Measurements from ENCODE around the gene ARR3. TPM values are rescaled to one million over a fixed set of nuclear protein-coding genes. Genes with fewer than 3 reads are reported as not detected.
"Not testable (repeated sequence)": the region's sequence is repeated elsewhere in the genome, so short reads cannot be mapped to it uniquely, and the experiment has no call there.

ARR3 gene
- total and polyA plus RNA-seq, 7 donors, result not detected

DNA sequence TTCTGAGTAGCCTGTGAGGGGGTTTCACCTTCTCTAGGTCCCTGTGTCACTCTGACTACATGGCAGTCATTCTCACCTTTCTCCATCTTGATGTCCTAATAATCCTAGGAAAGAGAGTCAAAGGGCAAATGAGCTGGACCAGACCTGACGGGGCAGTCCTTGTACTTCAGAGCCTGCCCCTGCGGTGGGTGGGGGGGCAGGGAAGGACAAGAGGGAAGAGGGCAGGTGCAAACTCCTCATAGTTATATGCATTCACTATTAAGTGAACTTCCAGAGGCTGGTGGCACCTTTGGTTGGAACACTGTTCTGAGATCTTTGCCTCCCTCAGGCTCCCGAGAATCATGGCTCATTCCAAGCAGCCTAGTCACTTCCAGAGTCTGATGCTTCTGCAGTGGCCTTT lies 33.8 kb upstream of the ARR3 start, which contains the start of gene AWAT1:
AWAT1 (plus strand) TSS at position 301 of the 400 bp plus-strand sequence; CDS start at position 342, 41 bp downstream.
- no peaks in the 10 kb centered on the region for H3K27me3 ChIP-seq (ENCODE audit: insufficient read depth in 3 of 3, low read length in 2 of 3)

DNA sequence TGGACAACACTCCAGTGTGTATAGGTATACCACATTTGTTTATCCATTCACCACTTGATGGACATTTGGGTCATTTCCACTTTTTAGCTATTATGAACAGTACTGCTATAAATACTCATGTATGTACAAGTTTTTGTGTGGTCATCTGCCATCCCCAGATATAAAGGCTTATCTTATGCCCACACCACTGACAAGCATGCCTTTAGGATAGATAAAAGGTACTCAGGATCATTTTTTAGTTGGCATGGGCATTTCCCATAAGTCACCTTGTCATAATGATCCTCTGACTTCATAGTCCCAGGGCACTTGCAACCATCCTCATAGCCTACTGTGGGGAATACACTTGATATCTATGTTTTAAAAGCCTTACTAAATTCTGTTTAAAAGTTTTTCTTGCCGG lies 27.4 kb upstream of the ARR3 start:
- Histone ChIP-seq H3K4me3 (no peak overlapping the region), H3K9me3 (no peaks in the 10 kb centered on the region), H3K4me1 (no peaks in the 10 kb centered on the region), H3K27ac (no peak overlapping the region), H3K36me3 (ENCODE audit: insufficient read depth in 1 of 2, low read depth in 1 of 2) (no peaks in the 10 kb centered on the region), H3K27me3 (ENCODE audit: insufficient read depth in 3 of 3, low read length in 2 of 3) (peaks cover 0 to 10% (median 0%) of the 10 kb centered on the region in 3 donors)
- TF ChIP-seq, protein P1, sequence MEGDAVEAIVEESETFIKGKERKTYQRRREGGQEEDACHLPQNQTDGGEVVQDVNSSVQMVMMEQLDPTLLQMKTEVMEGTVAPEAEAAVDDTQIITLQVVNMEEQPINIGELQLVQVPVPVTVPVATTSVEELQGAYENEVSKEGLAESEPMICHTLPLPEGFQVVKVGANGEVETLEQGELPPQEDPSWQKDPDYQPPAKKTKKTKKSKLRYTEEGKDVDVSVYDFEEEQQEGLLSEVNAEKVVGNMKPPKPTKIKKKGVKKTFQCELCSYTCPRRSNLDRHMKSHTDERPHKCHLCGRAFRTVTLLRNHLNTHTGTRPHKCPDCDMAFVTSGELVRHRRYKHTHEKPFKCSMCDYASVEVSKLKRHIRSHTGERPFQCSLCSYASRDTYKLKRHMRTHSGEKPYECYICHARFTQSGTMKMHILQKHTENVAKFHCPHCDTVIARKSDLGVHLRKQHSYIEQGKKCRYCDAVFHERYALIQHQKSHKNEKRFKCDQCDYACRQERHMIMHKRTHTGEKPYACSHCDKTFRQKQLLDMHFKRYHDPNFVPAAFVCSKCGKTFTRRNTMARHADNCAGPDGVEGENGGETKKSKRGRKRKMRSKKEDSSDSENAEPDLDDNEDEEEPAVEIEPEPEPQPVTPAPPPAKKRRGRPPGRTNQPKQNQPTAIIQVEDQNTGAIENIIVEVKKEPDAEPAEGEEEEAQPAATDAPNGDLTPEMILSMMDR (IDR thresholded peaks at IDR 0.05), result no peak
- no peak for ATAC-seq
- intact Hi-C loops (cut with DNase I), result no loop called here
- DNase-seq, result no peak
- 88 to 100% (median 91%) methylated on average over 1 of the region's 1 CpG for WGBS, 3 donors

More for the DNA sequence above, 33.8 kb upstream of the ARR3 start, which contains the start of gene AWAT1:
- no peak for ATAC-seq
- TF ChIP-seq, protein P1 (IDR thresholded peaks at IDR 0.05), result no peak
- DNase-seq, result no peak
- Histone ChIP-seq H3K4me1 (no peaks in the 10 kb centered on the region), H3K9me3 (no peaks in the 10 kb centered on the region), H3K4me3 (no peak within 1 kb of the TSS), H3K36me3 (ENCODE audit: insufficient read depth in 1 of 2, low read depth in 1 of 2) (no peaks in the 10 kb centered on the region), H3K27ac (no peak within 1 kb of the TSS)
- 72 to 88% (median 81%) methylated on average over 3 of the region's 3 CpGs for WGBS, 3 donors
- intact Hi-C loops (cut with DNase I), result no loop called here

DNA sequence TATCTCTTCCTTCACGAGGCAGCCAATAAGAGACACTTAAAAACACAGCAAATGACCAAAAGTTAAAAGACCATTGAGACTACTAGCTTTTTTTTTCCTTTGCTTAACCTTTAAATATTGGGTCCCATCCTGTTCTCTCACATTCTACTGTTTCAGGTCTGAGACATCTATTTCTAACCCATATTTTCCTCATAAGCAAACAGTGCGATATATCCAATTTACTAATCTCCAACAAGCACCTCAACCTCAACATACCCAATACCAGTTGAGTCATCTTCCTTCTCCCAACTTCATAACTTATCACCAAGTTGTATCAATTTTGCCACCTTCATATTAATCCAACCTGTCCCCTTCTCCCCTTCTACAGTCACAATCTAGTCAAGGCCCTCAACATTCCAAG lies 26.6 kb upstream of the ARR3 start:
- ATAC-seq (no peak), DNase-seq (no peak)
- Histone ChIP-seq H3K4me1 (no peaks in the 10 kb centered on the region), H3K4me3 (no peak overlapping the region), H3K9me3 (no peaks in the 10 kb centered on the region), H3K27me3 (ENCODE audit: insufficient read depth in 3 of 3, low read length in 2 of 3) (peaks cover 0 to 10% (median 0%) of the 10 kb centered on the region in 3 donors), H3K36me3 (ENCODE audit: insufficient read depth in 1 of 2, low read depth in 1 of 2) (no peaks in the 10 kb centered on the region), H3K27ac (no peak overlapping the region)
- intact Hi-C loops (cut with DNase I), result no loop called here
- WGBS, 3 donors, result 70 to 89% (median 77%) methylated on average over 2 of the region's 2 CpGs
- TF ChIP-seq, protein P1 (IDR thresholded peaks at IDR 0.05), result no peak

DNA sequence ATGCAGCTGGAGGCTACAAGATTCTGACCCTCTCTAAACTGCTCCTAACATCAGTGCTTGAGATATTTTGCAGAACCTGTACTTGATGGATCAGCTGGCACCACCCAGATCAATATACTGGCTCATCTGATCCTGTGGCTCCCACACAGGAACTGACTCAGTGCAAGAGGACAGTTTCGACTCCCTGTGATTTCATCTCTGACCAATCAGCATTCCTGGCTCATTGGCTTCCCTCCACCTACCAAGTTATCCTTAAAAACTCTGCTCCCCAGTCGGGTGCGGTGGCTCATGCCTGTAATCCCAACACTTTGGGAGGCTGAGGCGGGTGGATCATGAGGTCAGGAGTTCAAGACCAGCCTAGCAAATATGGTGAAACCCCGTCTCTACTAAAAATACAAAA lies 24.5 kb upstream of the ARR3 start:
- H3K4me1 ChIP-seq; H3K27ac ChIP-seq; DNase-seq; H3K9me3 ChIP-seq; intact Hi-C loops (cut with DNase I); ATAC-seq; H3K36me3 ChIP-seq (ENCODE audit: insufficient read depth in 1 of 2, low read depth in 1 of 2); H3K4me3 ChIP-seq: not testable (repeated sequence)
- WGBS, 3 donors, result 70 to 78% (median 77%) methylated on average over 5 of the region's 5 CpGs
- peaks cover 0 to 10% (median 0%) of the 10 kb centered on the region in 3 donors for H3K27me3 ChIP-seq (ENCODE audit: insufficient read depth in 3 of 3, low read length in 2 of 3)

DNA sequence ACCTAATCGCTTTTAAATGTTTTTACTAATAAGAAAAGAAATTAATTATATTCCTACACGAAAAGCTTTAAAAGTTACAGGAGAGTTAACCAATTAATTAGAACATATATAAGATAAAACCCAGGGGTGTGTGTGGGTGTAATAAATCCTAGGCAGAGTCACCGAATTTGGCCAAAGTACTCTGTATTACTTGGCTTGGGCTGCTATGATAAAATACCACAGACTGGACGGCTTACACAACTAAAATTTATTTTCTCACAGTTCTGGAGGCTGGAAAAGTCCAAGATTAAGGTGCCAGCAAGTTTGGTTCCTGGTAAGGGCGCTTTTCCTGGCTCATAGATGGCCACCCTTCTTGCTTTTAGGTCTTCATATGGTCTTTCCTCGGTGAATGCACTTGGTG lies 23.3 kb upstream of the ARR3 start:
- Histone ChIP-seq H3K36me3 (ENCODE audit: insufficient read depth in 1 of 2, low read depth in 1 of 2) (no peaks in the 10 kb centered on the region), H3K27ac (no peak overlapping the region), H3K4me1 (no peaks in the 10 kb centered on the region), H3K27me3 (ENCODE audit: insufficient read depth in 3 of 3, low read length in 2 of 3) (peaks cover 0 to 10% (median 0%) of the 10 kb centered on the region in 3 donors), H3K4me3 (no peak overlapping the region), H3K9me3 (no peaks in the 10 kb centered on the region)
- ATAC-seq (no peak), DNase-seq (no peak)
- TF ChIP-seq, protein P1 (IDR thresholded peaks at IDR 0.05), result no peak
- WGBS, 3 donors, result 51 to 66% (median 60%) methylated on average over 6 of the region's 6 CpGs
- intact Hi-C loops (cut with DNase I), result no loop called here

Measured in psoas muscle (tissue), 8 donors.